Right lobe of liver (tissue), 4 donors: ENCODE results near the gene FRG2.

ENCODE experiments used
- POLR2A ChIP-seq: fragments of 450-650 bp; IDR thresholded peaks from one replicate; pipeline ENCODE4 v1.6.1; 2017; ENCODE audit warnings: antibody characterized with exemption, mild to moderate bottlenecking
- TF ChIP-seq, protein P1 (sequence below), 4 donors: fragments of 200-600 bp in 3 of 4; fragments of 450-650 bp in 1 of 4; IDR thresholded peaks; one replicate each; pipeline versions ENCODE4 v1.5.1 to v1.8.0; 2016 to 2022; ENCODE audit warnings: antibody characterized with exemption in 4 of 4, mild to moderate bottlenecking in 2 of 4
- donor health status: DM: no; HTN: no; CAD: no.
- donor health status: DM: no; HTN: no; CAD: no.
- donor health status: DM: no; HTN: yes; CAD: no.

DNA sequence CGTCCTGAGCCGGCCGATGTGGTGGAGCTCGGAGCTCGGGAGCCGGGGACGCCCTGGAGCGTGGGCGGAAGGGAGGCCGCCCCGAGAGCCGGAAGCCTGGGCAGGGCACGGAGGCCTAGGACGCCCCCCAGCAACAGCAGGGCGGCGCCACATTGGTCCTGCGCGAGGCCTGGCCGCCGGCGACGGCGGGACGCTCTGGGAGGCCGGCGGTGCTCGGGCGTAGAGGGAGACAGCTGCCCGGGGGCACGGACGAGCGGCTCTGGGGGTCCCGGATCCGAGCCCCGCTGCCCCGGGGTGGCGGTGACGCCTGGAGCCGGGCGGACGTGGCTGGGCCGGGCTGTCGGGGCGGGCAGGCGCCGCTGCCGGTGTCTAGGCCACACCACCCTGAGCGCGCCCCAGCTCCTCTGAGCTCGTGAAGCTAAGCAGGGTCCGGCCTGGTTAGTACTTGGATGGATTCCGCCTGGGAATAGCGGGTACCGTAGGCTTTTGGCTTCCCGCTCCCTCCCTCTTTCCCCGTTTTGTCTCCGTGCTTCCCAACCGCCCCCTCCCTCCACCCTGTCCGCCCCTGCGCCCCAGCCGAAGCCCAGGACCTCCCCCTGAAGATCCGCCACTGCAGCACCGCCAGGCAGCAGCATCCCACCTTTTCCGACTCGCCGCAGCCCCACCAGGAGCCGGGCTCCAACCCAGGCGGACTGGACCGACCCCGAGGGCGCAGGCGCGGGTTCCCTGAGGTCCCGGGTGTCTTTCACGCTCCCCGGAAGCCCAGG lies 12.1 kb downstream of the FRG2 start:
- TF ChIP-seq, protein P1, sequence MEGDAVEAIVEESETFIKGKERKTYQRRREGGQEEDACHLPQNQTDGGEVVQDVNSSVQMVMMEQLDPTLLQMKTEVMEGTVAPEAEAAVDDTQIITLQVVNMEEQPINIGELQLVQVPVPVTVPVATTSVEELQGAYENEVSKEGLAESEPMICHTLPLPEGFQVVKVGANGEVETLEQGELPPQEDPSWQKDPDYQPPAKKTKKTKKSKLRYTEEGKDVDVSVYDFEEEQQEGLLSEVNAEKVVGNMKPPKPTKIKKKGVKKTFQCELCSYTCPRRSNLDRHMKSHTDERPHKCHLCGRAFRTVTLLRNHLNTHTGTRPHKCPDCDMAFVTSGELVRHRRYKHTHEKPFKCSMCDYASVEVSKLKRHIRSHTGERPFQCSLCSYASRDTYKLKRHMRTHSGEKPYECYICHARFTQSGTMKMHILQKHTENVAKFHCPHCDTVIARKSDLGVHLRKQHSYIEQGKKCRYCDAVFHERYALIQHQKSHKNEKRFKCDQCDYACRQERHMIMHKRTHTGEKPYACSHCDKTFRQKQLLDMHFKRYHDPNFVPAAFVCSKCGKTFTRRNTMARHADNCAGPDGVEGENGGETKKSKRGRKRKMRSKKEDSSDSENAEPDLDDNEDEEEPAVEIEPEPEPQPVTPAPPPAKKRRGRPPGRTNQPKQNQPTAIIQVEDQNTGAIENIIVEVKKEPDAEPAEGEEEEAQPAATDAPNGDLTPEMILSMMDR (IDR thresholded peaks at IDR 0.05): no peak
- TF ChIP-seq POLR2A: no peak
